A673 (cell line): ENCODE results near the gene SLC12A7. TPM values are rescaled to one million over a fixed set of nuclear protein-coding genes. Genes with fewer than 3 reads are reported as not detected.

Source experiments
- BruUV-seq: library from RNA; stranded (reverse); fragments of 400-500 nt; replicated peaks from 2 replicates; lab custom pipeline; 2021; lab: Mats Ljungman, UMichigan
- CTCF ChIA-PET: fragments of 300-600 bp; sonication (Branson Sonifier 250); formaldehyde crosslinking; loops from one replicate; lab custom pipeline; 2022; ENCODE audit warnings: antibody characterized with exemption; lab: Charles Lee
- POLR2A ChIA-PET: fragments of 300-600 bp; sonication (Branson Sonifier 250); formaldehyde crosslinking; loops from one replicate; lab custom pipeline; 2022; ENCODE audit warnings: antibody characterized with exemption; ENCODE audit not compliant: low non-redundant PET; lab: Charles Lee
- DNase-seq: peaks from one replicate; pipeline ENCODE4 v3.0.0-alpha.2; 2015; ENCODE audit warnings: low spot score
- H3K27ac ChIP-seq: fragments of 200-600 bp; sonication (generic); 2 replicates; pipeline ENCODE4 v1.5.1; 2016; ENCODE audit warnings: mixed run types, low read depth, mild to moderate bottlenecking, mixed read lengths, antibody characterized with exemption, low read length; ENCODE audit not compliant: poor library complexity, severe bottlenecking
- H3K27me3 ChIP-seq: fragments of 200-600 bp; sonication (generic); replicated peaks from 2 replicates; pipeline ENCODE4 v1.6.1; 2017; ENCODE audit warnings: mixed run types, low read depth, mild to moderate bottlenecking, mixed read lengths, antibody characterized with exemption, low read length; ENCODE audit not compliant: insufficient read depth, poor library complexity
- H3K36me3 ChIP-seq: fragments of 200-600 bp; sonication (generic); 2 replicates; pipeline ENCODE4 v1.6.1; 2016; ENCODE audit warnings: mixed run types, mild to moderate bottlenecking, mixed read lengths, antibody characterized with exemption, low read length; ENCODE audit not compliant: insufficient read depth, poor library complexity, severe bottlenecking
- H3K4me1 ChIP-seq: fragments of 200-600 bp; sonication (generic); 2 replicates; pipeline ENCODE4 v1.6.1; 2017; ENCODE audit warnings: mixed run types, mild to moderate bottlenecking, mixed read lengths, antibody characterized with exemption, low read length; ENCODE audit not compliant: insufficient read depth, poor library complexity, severe bottlenecking
- H3K4me3 ChIP-seq: fragments of 200-600 bp; sonication (generic); 2 replicates; pipeline ENCODE4 v1.5.1; 2016; ENCODE audit warnings: low read depth, mixed run types, mild to moderate bottlenecking, mixed read lengths, low read length; ENCODE audit not compliant: poor library complexity, severe bottlenecking
- H3K9me3 ChIP-seq: fragments of 200-600 bp; sonication (generic); 2 replicates; pipeline ENCODE4 v1.6.1; 2016; ENCODE audit warnings: mixed run types, low read depth, mild to moderate bottlenecking, mixed read lengths, antibody characterized with exemption, low read length; ENCODE audit not compliant: poor library complexity, severe bottlenecking
- EZH2 ChIP-seq: fragments of 200-600 bp; sonication (generic); IDR thresholded peaks from 2 replicates; pipeline ENCODE4 v1.6.1; 2017; ENCODE audit warnings: borderline replicate concordance, low read depth, mild to moderate bottlenecking, mixed read lengths, antibody characterized with exemption, low read length; ENCODE audit not compliant: poor library complexity, severe bottlenecking
- intact Hi-C: fragments of 100-400 bp; cut with micrococcal nuclease; formaldehyde crosslinking; loops from one replicate; pipeline ENCODE4 v1.10.0; 2022; ENCODE audit not compliant: unreplicated experiment
- total RNA-seq: library from RNA; stranded (reverse); gene quantifications from 2 replicates; pipeline ENCODE4 v1.2.3, GENCODE V29; 2021
- TF ChIP-seq, protein P1 (sequence below): fragments of 300-800, 200-600 bp; sonication (generic); conservative IDR thresholded peaks from 2 replicates; pipeline ENCODE4 v1.5.1; 2017; ENCODE audit warnings: low read depth, mild to moderate bottlenecking, antibody characterized with exemption, low read length, moderate library complexity, mixed read lengths

The SLC12A7 gene
- total RNA-seq, 1 experiment from 2014 or later: 45.2 TPM

DNA sequence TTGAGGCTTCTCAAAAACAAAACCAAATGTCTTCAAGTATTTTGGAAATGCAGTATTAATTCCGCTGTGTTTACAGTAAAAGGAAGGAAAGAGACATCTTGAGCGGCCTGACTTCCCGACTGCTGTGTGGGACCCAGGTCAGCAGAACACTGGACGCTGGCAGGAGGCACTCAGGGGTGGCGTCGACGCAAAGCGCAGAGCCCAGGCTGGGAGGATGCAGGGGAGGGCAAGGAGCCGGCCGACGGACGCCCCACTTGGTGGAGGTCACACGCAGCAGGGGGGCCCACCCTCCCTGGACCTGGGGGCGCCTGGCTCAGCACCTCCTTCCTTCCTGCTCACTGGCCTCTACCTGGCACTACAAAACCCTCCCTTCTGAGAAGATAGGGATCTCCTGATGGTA, 19.7 kb downstream of the SLC12A7 start:
- Histone ChIP-seq H3K27me3 (no peaks in the 10 kb centered on the region), H3K27ac (no peak overlapping the region), H3K4me3 (no peak overlapping the region), H3K36me3 (peaks cover 2% of the 10 kb centered on the region), H3K4me1 (no peaks in the 10 kb centered on the region), H3K9me3 (no peaks in the 10 kb centered on the region)
- ChIA-PET CTCF (no interaction called here), POLR2A (no interaction called here)
- intact Hi-C loops: no loop called here
- DNase-seq: no peak
- no TSS peak for BruUV-seq
- TF ChIP-seq, protein P1, sequence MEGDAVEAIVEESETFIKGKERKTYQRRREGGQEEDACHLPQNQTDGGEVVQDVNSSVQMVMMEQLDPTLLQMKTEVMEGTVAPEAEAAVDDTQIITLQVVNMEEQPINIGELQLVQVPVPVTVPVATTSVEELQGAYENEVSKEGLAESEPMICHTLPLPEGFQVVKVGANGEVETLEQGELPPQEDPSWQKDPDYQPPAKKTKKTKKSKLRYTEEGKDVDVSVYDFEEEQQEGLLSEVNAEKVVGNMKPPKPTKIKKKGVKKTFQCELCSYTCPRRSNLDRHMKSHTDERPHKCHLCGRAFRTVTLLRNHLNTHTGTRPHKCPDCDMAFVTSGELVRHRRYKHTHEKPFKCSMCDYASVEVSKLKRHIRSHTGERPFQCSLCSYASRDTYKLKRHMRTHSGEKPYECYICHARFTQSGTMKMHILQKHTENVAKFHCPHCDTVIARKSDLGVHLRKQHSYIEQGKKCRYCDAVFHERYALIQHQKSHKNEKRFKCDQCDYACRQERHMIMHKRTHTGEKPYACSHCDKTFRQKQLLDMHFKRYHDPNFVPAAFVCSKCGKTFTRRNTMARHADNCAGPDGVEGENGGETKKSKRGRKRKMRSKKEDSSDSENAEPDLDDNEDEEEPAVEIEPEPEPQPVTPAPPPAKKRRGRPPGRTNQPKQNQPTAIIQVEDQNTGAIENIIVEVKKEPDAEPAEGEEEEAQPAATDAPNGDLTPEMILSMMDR: no peak
- TF ChIP-seq EZH2: no peak

DNA sequence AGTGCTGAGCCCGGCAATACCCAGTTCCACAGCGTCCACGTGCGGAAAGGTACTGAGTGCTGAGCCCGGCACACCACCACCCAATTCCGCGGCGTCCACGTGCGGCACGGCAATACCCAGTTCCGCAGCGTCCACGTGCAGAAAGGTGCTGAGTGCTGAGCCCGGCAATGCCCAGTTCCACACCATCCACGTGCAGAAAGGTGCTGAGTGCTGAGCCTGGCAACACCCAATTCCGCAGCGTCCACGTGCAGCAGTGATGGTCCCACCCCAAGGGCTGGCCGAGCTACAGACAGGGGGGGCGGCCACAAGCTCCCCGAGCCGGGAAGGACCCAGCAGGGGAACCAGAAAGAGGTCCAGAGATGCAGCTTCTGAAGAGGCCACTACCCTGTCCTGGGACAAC, 20.2 kb downstream of the SLC12A7 start:
- Histone ChIP-seq H3K4me3 (no peak overlapping the region), H3K4me1 (no peaks in the 10 kb centered on the region), H3K27ac (no peak overlapping the region), H3K36me3 (peaks cover 7% of the 10 kb centered on the region), H3K9me3 (no peaks in the 10 kb centered on the region), H3K27me3 (no peaks in the 10 kb centered on the region)
- intact Hi-C loops: no loop called here
- no TSS peak for BruUV-seq
- ChIA-PET CTCF (no interaction called here), POLR2A (no interaction called here)
- no peak for DNase-seq
- TF ChIP-seq, protein P1: no peak
- no peak for TF ChIP-seq EZH2

DNA sequence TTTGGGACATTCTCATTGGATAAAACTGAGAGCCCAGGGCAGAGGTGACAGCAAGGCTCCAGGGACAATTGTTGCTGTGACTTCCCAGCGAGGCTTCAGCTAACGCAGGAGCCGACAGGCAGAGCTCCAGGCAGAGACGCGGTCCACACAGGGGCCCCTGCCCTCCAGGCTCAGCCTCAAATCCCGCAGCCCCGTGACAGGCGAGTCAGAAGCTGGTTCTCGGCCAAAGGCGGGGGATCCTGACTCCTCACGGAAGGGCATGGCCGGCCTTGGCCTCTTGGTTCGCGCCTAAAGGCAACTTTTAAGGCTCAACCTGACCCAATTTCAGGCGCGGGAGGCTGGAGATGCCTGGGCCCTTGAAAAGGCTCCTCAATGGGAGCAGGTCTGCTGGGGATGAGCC, 21.3 kb downstream of the SLC12A7 start:
- Histone ChIP-seq H3K9me3 (no peaks in the 10 kb centered on the region), H3K4me1 (no peaks in the 10 kb centered on the region), H3K36me3 (peaks cover 10% of the 10 kb centered on the region), H3K27ac (no peak overlapping the region), H3K4me3 (no peak overlapping the region), H3K27me3 (no peaks in the 10 kb centered on the region)
- BruUV-seq: no TSS peak
- TF ChIP-seq, protein P1: no peak
- TF ChIP-seq EZH2: no peak
- ChIA-PET POLR2A (no interaction called here), CTCF (no interaction called here)
- DNase-seq: no peak
- intact Hi-C loops: no loop called here
